Left forelimb (tissue), 1 donor: ENCODE measurements around the gene CAMK1.

ENCODE experiments used
- DNase-seq: peaks from one replicate; pipeline ENCODE4 v3.0.0-alpha.2; 2018; ENCODE audit warnings: low spot score

The CAMK1 gene

DNA sequence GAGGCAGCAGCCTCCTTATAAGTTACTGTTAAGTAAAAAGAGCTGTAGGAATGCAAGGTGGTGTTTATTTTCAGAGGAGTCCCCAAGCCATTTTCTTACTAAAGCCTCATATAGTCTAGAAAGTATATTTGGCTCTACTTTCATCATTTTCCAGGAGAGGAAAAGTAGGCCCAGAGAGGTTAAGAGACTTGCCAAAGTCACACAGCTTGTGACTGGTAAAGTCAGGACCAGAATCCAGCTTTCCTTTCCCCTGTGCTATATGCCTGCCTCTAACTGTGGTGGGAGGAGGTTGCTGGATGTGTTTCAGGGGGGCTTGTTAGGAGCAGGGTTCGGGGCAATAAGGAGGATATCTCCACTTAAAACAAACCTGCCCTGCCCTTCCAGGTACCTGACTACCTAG lies 27.2 kb downstream of the CAMK1 start:
- DNase-seq = no peak

DNA sequence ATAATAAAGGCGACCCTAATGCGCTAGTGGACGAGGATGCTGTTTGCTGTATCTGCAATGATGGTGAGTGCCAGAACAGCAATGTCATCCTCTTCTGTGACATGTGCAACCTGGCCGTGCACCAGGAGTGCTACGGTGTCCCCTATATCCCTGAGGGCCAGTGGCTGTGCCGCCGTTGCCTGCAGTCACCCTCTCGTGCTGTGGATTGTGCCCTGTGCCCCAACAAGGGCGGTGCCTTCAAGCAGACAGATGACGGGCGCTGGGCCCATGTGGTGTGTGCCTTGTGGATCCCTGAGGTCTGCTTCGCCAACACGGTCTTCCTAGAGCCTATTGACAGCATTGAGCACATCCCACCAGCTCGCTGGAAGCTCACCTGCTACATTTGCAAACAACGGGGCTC lies 30.6 kb downstream of the CAMK1 start:
- no peak for DNase-seq

- no peak for DNase-seq
Measured at GRCh38 chr3:9736831-9737230, 32.9 kb downstream of the CAMK1 start.

GRCh38 chr3:9732740-9733115 lies 37.0 kb downstream of the CAMK1 start:
- DNase-seq = no peak

GRCh38 chr3:9732080-9732739 lies 37.5 kb downstream of the CAMK1 start:
- no peak for DNase-seq

GRCh38 chr3:9731206-9732079 lies 38.3 kb downstream of the CAMK1 start, which contains the start of gene BRPF1:
Gene BRPF1 (plus strand): TSS chr3:9731735. CDS start chr3:9734141, 2,406 bp downstream.
- peak; percentile 100 for DNase-seq

DNA sequence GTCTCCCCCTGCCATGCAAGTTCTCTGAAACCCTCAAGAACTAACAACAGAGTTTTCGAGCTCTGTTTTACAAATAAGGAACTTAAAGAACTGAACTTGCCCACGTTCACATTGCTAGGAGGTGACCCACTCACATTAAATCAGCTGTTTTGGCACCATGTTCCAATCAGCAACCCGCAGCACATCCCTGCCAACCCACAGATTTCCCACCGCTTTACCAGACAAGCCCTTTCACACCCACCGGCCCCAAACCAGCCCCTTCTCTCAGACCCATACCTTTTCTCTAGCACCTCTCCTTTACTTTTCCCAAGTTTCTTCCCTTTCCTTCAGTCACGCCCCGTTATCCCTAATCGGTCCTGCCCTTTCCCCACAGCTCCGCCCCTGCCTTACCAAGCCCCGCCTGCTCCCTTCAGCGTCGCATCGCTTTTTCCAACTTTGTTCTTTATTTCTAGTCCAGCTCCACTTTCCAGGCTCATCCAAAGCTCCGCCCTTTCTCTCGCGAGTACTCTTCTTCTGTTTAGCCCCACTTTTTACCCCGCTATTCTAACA lies 39.0 kb downstream of the CAMK1 start:
- no peak for DNase-seq

DNA sequence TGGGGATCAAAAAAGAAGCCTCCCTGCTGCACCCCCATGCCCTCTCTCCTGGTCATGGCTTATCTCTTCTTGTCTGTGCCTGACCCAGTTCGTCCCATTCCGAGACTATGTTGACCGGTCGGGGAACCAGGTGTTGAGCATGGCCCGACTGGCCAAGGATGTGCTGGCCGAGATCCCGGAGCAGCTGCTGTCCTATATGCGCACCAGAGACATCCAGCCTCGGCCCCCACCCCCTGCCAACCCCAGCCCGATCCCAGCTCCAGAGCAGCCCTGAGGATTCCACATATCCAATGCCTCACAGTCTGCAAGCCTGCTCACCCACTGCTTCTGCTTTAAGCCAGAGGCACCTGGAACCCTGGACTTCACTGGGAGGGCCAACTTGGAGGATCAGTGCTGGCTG lies 40.3 kb downstream of the CAMK1 start:
- DNase-seq = no peak

DNA sequence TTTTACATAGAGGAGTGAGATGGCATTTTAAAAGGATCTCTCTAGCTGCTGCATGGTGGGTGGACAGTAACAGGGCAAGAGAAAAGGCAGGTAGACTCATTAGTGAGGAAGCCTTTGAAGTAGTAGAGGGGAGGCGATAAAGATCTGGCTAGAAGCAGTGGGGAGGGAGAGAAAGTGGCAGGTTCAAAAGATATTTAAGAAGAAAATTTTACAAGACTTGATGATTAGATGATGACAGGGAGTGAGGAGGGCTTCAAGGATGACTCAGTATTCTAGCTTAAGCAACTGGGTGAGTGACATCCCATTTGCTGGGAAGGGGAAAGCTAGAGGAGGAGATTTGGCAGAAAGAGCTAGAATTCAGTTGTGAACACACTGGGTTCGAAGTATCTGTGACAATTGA lies 42.0 kb downstream of the CAMK1 start:
- DNase-seq = no peak

- no peak for DNase-seq
Measured at GRCh38 chr3:9727041-9727595, 42.6 kb downstream of the CAMK1 start.

DNA sequence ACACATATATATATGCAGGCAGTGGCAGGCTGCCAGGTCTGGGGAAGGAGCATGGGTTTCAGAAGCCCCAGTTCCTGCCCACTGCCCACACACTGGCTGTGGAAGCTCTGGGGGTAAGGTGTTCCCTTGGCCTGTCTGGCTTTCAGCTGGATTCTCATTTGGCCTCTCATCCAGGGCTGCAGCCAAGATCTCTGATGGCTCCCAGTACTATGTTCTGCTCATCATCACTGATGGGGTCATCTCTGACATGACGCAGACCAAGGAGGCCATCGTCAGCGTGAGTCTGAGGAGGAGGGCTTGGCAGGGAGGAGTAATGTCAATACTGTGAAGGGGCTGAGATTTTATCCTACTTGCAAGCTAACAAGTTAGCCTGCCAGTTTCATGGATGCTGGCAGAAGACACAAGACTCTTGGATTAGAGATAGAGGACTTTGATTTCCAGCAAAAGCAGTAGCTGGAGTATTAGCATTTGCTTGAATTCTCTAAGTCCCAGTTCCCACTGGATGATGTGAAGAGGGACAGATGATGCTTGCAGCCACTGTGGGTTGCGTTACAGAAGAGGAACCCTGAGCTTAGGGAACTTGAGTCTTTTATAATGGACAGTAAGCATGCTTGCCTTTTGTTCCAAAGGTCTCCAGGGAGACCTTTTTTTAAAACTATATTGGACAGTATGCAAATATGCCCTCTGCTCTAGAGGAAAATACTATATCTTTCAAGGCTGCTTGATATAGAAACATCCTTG lies 43.8 kb downstream of the CAMK1 start:
- DNase-seq = no peak

DNA sequence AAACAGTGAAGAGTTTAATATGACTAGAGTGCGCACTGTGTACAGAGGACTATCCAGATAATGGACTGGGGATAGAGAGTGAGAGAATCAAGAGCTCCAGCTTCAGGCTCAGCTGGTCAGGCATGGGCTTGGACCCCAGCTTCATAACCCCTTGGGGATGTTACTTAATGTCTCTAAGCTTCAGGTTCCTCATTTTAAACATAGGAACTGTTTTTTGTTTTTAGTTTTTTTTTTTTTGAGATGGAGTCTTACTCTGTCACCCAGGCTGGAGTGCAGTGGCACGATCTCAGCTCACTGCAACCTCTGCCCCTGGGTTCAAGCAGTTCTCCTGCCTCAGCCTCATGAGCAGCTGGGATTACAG lies 48.1 kb downstream of the CAMK1 start:
- DNase-seq = no peak

- no peak for DNase-seq
Measured at GRCh38 chr3:9721015-9721699, 48.6 kb downstream of the CAMK1 start.

DNA sequence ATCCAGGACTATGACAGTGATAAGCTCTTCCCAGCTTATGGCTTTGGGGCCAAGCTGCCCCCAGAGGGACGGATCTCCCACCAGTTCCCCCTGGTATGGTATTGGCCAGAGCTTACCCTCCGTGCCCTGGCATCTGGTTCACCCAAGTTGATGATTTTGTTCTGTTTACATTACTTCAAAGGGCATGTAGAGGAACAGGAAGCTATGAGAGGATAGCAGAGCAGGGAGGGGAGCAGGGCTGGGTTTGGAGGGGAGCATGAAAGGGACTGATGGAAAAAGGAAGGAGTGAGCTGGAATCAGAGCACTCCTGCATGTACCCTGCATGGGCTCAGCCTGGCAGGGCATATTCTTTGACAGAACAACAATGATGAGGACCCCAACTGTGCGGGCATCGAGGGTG lies 51.6 kb downstream of the CAMK1 start:
- DNase-seq = no peak

- no peak for DNase-seq
Measured at GRCh38 chr3:9717563-9717962, 52.2 kb downstream of the CAMK1 start.

GRCh38 chr3:9716801-9717555 lies 52.8 kb downstream of the CAMK1 start:
- DNase-seq = no peak

- DNase-seq = no peak
Measured at GRCh38 chr3:9715764-9716437, 53.8 kb downstream of the CAMK1 start.

GRCh38 chr3:9715136-9715535 lies 54.6 kb downstream of the CAMK1 start:
- DNase-seq = no peak

DNA sequence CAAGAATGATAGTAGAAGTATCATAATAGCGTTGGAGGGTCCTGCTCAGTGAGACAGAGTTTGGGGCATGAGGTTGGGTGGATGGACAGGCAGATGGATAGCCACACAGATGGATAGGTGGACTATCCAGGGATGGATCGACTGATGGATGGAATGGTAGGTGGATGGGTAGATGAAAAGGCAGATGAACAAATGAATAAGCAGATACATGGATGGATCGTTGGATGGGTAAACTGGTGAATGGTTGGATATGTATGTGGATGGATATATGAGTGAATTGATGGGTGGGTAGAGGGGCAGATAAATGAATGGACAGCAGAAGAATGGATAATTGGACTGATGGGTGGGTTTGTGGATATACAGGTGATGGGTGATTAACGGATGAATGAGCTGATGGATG lies 56.6 kb downstream of the CAMK1 start:
- no peak for DNase-seq

- DNase-seq = no peak
Measured at GRCh38 chr3:9712415-9712814, 57.3 kb downstream of the CAMK1 start.
